CD4-positive, alpha-beta T cell (primary cell): ENCODE results near the gene FCRL5. TPM values are rescaled to one million over a fixed set of nuclear protein-coding genes. Genes with fewer than 3 reads are reported as not detected.

Experiments
- ATAC-seq: fragments of 200-7000 bp; cut with Tn5 transposase; one replicate; pipeline ENCODE4 v1.10.0; 2022; ENCODE audit warnings: mild to moderate bottlenecking; ENCODE audit not compliant: poor library complexity
- CTCF ChIA-PET: fragments of 350-600 bp; sonication (Branson Sonifier 250); formaldehyde crosslinking; loops from one replicate; lab custom pipeline; 2021; ENCODE audit warnings: antibody characterized with exemption, inconsistent platforms; lab: Charles Lee
- POLR2A ChIA-PET: fragments of 350-600 bp; sonication (Branson Sonifier 250); formaldehyde crosslinking; loops from one replicate; lab custom pipeline; 2021; ENCODE audit warnings: antibody characterized with exemption, inconsistent platforms; lab: Charles Lee
- DNase-seq, 14 experiments: peaks; one replicate each; pipeline ENCODE4 v3.0.0-alpha.2; 2013 to 2020; ENCODE audit warnings: mixed read lengths in 2 of 14
- H3K27ac ChIP-seq, 2 donors: one replicate each; pipeline versions ENCODE4 v1.5.1 to v1.7.0; 2013; ENCODE audit warnings: low read length in 2 of 2, low read depth in 1 of 2, mild to moderate bottlenecking in 1 of 2
- H3K27me3 ChIP-seq, 2 experiments: 1 replicate in 1 of 2; 2 replicates in 1 of 2; pipeline versions ENCODE4 v1.6.1 to v1.7.0; 2013; ENCODE audit warnings: low read length in 2 of 2, control low read depth in 1 of 2, mild to moderate bottlenecking in 1 of 2, moderate library complexity in 1 of 2; ENCODE audit not compliant: insufficient read depth in 2 of 2, control insufficient read depth in 1 of 2
- H3K36me3 ChIP-seq: one replicate; pipeline ENCODE4 v1.6.1; 2013; ENCODE audit warnings: low read length, control low read depth; ENCODE audit not compliant: insufficient read depth
- H3K4me1 ChIP-seq: one replicate; pipeline ENCODE4 v1.6.1; 2013; ENCODE audit warnings: low read length, control low read depth; ENCODE audit not compliant: insufficient read depth
- H3K4me3 ChIP-seq: one replicate; pipeline ENCODE4 v1.5.1; 2013; ENCODE audit warnings: mild to moderate bottlenecking, low read length, moderate library complexity
- H3K9me3 ChIP-seq, 2 experiments: 1 replicate in 1 of 2; 2 replicates in 1 of 2; pipeline versions ENCODE4 v1.6.1 to v1.7.0; 2013; ENCODE audit warnings: low read length in 2 of 2, mild to moderate bottlenecking in 2 of 2, control low read depth in 1 of 2, moderate library complexity in 1 of 2; ENCODE audit not compliant: control insufficient read depth in 1 of 2, insufficient read depth in 1 of 2
- H3K27ac Mint-ChIP-seq: one replicate; pipeline ENCODE4 v1.8.0; 2020; ENCODE audit warnings: mixed read lengths
- H3K27me3 Mint-ChIP-seq: one replicate; pipeline ENCODE4 v1.8.0; 2021; ENCODE audit warnings: mixed read lengths
- H3K36me3 Mint-ChIP-seq: one replicate; pipeline ENCODE4 v1.8.0; 2021; ENCODE audit warnings: low read depth, mixed read lengths
- H3K4me1 Mint-ChIP-seq: one replicate; pipeline ENCODE4 v1.8.0; 2021; ENCODE audit warnings: low read depth, mixed read lengths
- H3K4me3 Mint-ChIP-seq: one replicate; pipeline ENCODE4 v1.8.0; 2020; ENCODE audit warnings: mild to moderate bottlenecking, mixed read lengths
- H3K9me3 Mint-ChIP-seq: one replicate; pipeline ENCODE4 v1.8.0; 2020; ENCODE audit warnings: mixed read lengths
- CTCF ChIP-seq: fragments of 200-600 bp; IDR thresholded peaks from one replicate; pipeline ENCODE4 v1.8.0; 2022; ENCODE audit warnings: antibody characterized with exemption, mild to moderate bottlenecking
- intact Hi-C, 2 experiments: fragments of 100-400 bp; cut with DNase I in 1 of 2; cut with micrococcal nuclease in 1 of 2; formaldehyde crosslinking; loops; one replicate each; pipeline versions ENCODE4 v1.15.1 to v1.9.0; 2023 to 2025; cut with DNase I, micrococcal nuclease
- total RNA-seq, 174 experiments: library from RNA in 2 of 174; stranded (reverse) in 2 of 174; gene quantifications; one replicate each; pipeline ENCODE4 v1.2.3 and lab custom pipeline; 2021 to 2026

FCRL5 gene
- total RNA-seq, 2 experiments from 2014 or later = not detected

GRCh38 chr1:157477419-157477818 is 74.9 kb downstream of the FCRL5 start:
- H3K36me3 Mint-ChIP-seq = no peaks in the 10 kb centered on the region
- H3K27me3 Mint-ChIP-seq = peaks cover 16% of the 10 kb centered on the region
- H3K27ac ChIP-seq = no peak overlapping the region
- no peaks in the 10 kb centered on the region for H3K36me3 ChIP-seq
- no peaks in the 10 kb centered on the region for H3K4me1 Mint-ChIP-seq
- no peaks in the 10 kb centered on the region for H3K4me1 ChIP-seq
- H3K4me3 Mint-ChIP-seq = no peak overlapping the region
- peaks cover 10% of the 10 kb centered on the region for H3K9me3 Mint-ChIP-seq
- POLR2A ChIA-PET = no interaction called here
- no peak overlapping the region for H3K4me3 ChIP-seq
- no peak for DNase-seq
- intact Hi-C loops = no loop called here
- no peak overlapping the region for H3K27ac Mint-ChIP-seq
- TF ChIP-seq CTCF = no peak
- CTCF ChIA-PET = no interaction called here
- ATAC-seq = no peak
- H3K9me3 ChIP-seq = peaks cover 18 to 20% of the 10 kb centered on the region in 2 experiments
- H3K27me3 ChIP-seq = no peaks in the 10 kb centered on the region

GRCh38 chr1:157472959-157473358 is 79.4 kb downstream of the FCRL5 start:
- Histone ChIP-seq H3K36me3 (no peaks in the 10 kb centered on the region), H3K27ac (no peak overlapping the region), H3K9me3 (peaks cover 5 to 6% of the 10 kb centered on the region in 2 experiments), H3K4me3 (no peak overlapping the region), H3K27me3 (no peaks in the 10 kb centered on the region), H3K4me1 (no peaks in the 10 kb centered on the region)
- Mint-ChIP-seq H3K27me3 (peaks cover 23% of the 10 kb centered on the region), H3K36me3 (no peaks in the 10 kb centered on the region), H3K4me1 (no peaks in the 10 kb centered on the region), H3K27ac (no peak overlapping the region), H3K9me3 (peaks cover 10% of the 10 kb centered on the region), H3K4me3 (no peak overlapping the region)
- DNase-seq (no peak), ATAC-seq (no peak)
- TF ChIP-seq CTCF = no peak
- ChIA-PET POLR2A (no interaction called here), CTCF (no interaction called here)
- intact Hi-C loops = no loop called here

- Histone ChIP-seq H3K36me3 (no peaks in the 10 kb centered on the region), H3K9me3 (no peaks in the 10 kb centered on the region), H3K4me1 (no peaks in the 10 kb centered on the region), H3K27ac (no peak overlapping the region), H3K27me3 (no peaks in the 10 kb centered on the region), H3K4me3 (no peak overlapping the region)
- POLR2A ChIA-PET = no interaction called here
- Mint-ChIP-seq H3K4me3 (no peak overlapping the region), H3K27me3 (peaks cover 25% of the 10 kb centered on the region), H3K4me1 (no peaks in the 10 kb centered on the region), H3K27ac (no peak overlapping the region), H3K36me3 (no peaks in the 10 kb centered on the region), H3K9me3 (peaks cover 9% of the 10 kb centered on the region)
- intact Hi-C loops = no loop called here
- CTCF ChIA-PET = no interaction called here
- ATAC-seq (no peak), DNase-seq (no peak)
- no peak for TF ChIP-seq CTCF
Observed at GRCh38 chr1:157472056-157472701, 80.1 kb downstream of the FCRL5 start.
